Activated CD8-positive, alpha-beta memory T cell treated with anti-CD3 and anti-CD28 coated beads for 4 hours (primary cell): ENCODE results near the gene TLR6.
"Not testable (repeated sequence)": the region's sequence is repeated elsewhere in the genome, so short reads cannot be mapped to it uniquely, and the experiment has no call there.

Source experiments
- DNase-seq, 2 donors: peaks; one replicate each; pipeline ENCODE4 v3.0.0-alpha.2; 2020; ENCODE audit warnings: low read depth in 2 of 2

TLR6 gene

GRCh38 chr4:38785041-38785790, 71.4 kb downstream of the TLR6 start:
- no peak for DNase-seq

GRCh38 chr4:38784141-38784540, 72.5 kb downstream of the TLR6 start:
- no peak for DNase-seq

- no peak for DNase-seq
Measured at GRCh38 chr4:38783109-38783460, 73.5 kb downstream of the TLR6 start.

- no peak for DNase-seq
Measured at GRCh38 chr4:38782452-38783108, 74.0 kb downstream of the TLR6 start, which contains the start of gene TLR10. Gene TLR10, minus strand, starts transcription at chr4:38782990. Its CDS starts 7,400 bp downstream, at chr4:38775590.

- DNase-seq, result no peak
Measured at GRCh38 chr4:38781854-38782261, 74.8 kb downstream of the TLR6 start.

- no peak for DNase-seq
Measured at GRCh38 chr4:38780833-38781484, 75.7 kb downstream of the TLR6 start.

- DNase-seq, result no peak
Measured at GRCh38 chr4:38779790-38780189, 76.8 kb downstream of the TLR6 start.

- DNase-seq, result not testable (repeated sequence)
Measured at GRCh38 chr4:38777925-38778324, 78.7 kb downstream of the TLR6 start.

GRCh38 chr4:38775326-38775725, 81.3 kb downstream of the TLR6 start:
- DNase-seq, result no peak

- no peak for DNase-seq
Measured at GRCh38 chr4:38774181-38774955, 82.2 kb downstream of the TLR6 start.
